Suprapubic skin (tissue), 3 donors: ENCODE results near the gene ERC2.

Experiments used
- CTCF ChIP-seq, 2 donors: fragments of 200-600 bp in 1 of 2; fragments of 450-650 bp in 1 of 2; sonication (generic) in 1 of 2; IDR thresholded peaks; one replicate each; pipeline ENCODE4 v1.5.1; 2016 to 2019; ENCODE audit warnings: antibody characterized with exemption in 2 of 2, mild to moderate bottlenecking in 1 of 2, moderate library complexity in 1 of 2
- EP300 ChIP-seq: sonication (generic); formaldehyde crosslinking; IDR thresholded peaks from one replicate; pipeline ENCODE4 v1.6.1; 2017; ENCODE audit warnings: antibody characterized with exemption

GRCh38 chr3:56321383-56321782 is 146.9 kb downstream of the ERC2 start:
- TF ChIP-seq EP300: no peak
- no peak for TF ChIP-seq CTCF (IDR thresholded peaks at IDR 0.05)
